GM19351 (cell line): ENCODE results near the gene MRPL4.
"Not testable (repeated sequence)": the region's sequence is repeated elsewhere in the genome, so short reads cannot be mapped to it uniquely, and the experiment has no call there.

ENCODE experiments used
- ATAC-seq: cut with Tn5 transposase; IDR thresholded peaks from one replicate; pipeline ENCODE4 v1.9.1; 2021; ENCODE audit warnings: mild to moderate bottlenecking, moderate library complexity; ENCODE audit not compliant: unreplicated experiment

The MRPL4 gene

DNA sequence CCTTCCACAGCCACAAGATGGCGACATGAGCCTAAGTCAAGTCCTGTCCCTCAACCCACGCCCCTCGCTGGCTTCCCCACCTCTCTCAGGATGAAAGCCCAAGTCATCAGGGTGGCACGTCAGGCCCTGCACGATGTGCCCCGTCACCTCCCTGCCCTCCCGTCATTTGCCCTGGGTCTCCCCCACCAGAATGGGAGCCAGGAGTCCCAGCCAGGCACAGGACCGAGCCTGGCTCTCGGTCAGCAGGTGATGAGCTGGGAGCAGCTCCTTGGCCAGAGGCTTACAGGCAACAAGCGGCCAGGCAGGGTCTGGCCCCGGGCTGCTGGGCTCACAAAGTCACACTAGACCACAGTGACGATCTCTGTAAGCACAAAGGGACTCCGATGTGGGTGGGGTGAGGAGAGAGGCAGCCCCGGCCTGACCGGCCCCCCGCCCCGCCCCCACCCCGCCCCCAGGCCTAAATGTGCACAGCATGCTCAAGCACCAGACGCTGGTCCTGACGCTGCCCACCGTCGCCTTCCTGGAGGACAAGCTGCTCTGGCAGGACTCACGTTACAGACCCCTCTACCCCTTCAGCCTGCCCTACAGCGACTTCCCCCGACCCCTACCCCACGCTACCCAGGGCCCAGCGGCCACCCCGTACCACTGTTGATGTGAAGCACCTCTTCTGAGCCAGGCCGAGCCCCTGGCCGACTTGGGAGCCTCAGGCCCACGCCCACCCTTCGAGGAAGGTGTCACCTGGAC lies 7.3 kb downstream of the MRPL4 start:
- no peak for ATAC-seq

- no peak for ATAC-seq
Observed at GRCh38 chr19:10260141-10260584, 8.1 kb downstream of the MRPL4 start.

- no peak for ATAC-seq
Observed at GRCh38 chr19:10262771-10263170, 10.8 kb downstream of the MRPL4 start.

DNA sequence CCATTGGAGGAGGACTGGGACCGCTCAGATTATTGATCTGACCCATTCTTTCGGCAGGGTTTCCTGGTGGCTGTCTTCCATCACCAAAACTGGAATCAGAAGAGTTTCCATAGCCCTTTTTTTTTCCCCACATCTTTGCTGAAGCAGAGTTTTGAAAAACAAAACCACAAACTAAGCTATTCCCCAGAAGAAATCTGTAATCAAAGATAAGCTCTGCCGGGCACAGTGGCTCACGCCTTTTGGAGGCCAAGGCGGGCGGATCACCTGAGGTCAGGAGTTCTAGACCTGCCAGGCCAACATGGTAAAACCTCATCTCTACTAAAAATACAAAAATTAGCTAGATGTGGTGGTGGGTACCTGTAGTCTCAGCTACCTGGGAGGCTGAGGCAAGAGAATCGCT lies 14.7 kb downstream of the MRPL4 start:
- no peak for ATAC-seq

DNA sequence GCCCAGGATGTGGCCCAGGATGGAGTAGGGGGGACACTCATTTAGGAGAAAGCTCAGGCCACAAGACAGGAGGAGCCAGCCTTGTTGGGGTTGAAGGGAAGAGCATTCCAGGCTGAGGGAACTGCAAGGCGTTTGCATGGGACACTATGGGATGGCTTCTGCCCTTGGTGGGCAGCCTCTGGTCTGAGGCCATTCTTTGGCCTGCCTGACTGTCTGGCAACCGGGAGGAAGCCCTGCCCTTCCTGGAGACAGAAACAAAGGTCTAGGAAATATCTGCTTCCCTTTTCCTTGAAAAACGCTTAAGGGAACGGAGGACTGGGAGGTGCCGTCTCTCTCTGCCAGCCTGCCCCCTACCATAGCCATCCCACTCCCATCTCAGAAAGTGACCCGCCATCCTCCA lies 16.1 kb downstream of the MRPL4 start:
- no peak for ATAC-seq

DNA sequence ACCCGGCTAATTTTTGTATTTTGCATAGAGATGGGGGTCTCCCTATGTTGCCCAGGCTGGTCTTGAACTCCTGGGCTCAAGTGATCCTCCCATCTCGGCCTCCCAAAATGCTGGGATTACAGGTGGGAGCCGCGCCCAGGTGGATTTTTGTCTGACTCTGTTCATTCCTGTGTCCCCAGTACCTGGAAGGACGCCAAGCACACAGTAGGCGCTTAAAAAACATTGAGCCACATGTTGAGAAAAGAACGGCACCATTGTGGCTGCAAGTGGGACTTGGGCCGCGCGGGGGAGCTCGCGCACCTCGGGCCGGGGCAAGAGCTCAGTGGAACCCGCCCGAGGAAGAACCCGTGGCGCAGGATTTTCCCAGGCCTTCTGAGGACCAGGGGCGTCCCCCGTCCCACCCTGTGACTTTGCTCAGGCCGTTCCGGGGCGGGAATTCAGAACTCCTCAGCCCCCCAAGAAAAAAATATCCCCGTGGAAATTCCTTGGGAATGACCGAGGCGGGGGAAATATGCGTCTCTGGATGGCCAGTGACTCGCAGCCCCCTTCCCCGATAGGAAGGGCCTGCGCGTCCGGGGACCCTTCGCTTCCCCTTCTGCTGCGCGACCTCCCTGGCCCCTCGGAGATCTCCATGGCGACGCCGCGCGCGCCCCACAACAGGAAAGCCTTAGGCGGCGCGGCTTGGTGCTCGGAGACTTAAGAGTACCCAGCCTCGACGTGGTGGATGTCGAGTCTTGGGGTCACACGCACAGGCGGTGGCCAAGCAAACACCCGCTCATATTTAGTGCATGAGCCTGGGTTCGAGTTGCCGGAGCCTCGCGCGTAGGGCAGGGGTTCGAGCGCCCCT lies 17.5 kb downstream of the MRPL4 start:
- no peak for ATAC-seq

DNA sequence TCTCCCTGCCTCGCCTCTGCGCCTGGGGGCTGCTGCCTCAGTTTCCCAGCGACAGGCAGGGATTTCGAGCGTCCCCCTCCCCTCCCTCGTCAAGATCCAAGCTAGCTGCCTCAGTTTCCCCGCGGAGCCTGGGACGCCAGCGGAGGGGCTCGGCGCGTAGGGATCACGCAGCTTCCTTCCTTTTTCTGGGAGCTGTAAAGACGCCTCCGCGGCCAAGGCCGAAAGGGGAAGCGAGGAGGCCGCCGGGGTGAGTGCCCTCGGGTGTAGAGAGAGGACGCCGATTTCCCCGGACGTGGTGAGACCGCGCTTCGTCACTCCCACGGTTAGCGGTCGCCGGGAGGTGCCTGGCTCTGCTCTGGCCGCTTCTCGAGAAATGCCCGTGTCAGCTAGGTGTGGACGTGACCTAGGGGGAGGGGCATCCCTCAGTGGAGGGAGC lies 18.2 kb downstream of the MRPL4 start:
- ATAC-seq = peak; percentile 43

DNA sequence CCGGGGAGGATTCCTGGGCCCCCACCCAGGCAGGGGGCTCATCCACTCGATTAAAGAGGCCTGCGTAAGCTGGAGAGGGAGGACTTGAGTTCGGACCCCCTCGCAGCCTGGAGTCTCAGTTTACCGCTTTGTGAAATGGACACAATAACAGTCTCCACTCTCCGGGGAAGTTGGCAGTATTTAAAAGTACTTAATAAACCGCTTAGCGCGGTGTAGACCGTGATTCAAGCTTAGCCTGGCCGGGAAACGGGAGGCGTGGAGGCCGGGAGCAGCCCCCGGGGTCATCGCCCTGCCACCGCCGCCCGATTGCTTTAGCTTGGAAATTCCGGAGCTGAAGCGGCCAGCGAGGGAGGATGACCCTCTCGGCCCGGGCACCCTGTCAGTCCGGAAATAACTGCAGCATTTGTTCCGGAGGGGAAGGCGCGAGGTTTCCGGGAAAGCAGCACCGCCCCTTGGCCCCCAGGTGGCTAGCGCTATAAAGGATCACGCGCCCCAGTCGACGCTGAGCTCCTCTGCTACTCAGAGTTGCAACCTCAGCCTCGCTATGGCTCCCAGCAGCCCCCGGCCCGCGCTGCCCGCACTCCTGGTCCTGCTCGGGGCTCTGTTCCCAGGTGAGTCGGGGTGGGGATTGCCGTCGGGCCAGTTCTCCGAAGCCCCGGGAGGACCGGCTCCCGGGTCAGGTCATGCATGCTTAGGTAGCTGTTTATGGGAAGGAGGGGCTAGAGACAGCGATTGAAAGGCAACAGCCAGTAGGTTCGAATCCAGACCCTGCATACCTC lies 18.8 kb downstream of the MRPL4 start, which contains the start of gene ICAM1:
TSS of gene ICAM1 (plus strand) at position 505 of the 779 bp plus-strand sequence. CDS start at position 545, 40 bp downstream.
- ATAC-seq = peak; percentile 56

- no peak for ATAC-seq
Observed at GRCh38 chr19:10271543-10272086, 19.6 kb downstream of the MRPL4 start.

DNA sequence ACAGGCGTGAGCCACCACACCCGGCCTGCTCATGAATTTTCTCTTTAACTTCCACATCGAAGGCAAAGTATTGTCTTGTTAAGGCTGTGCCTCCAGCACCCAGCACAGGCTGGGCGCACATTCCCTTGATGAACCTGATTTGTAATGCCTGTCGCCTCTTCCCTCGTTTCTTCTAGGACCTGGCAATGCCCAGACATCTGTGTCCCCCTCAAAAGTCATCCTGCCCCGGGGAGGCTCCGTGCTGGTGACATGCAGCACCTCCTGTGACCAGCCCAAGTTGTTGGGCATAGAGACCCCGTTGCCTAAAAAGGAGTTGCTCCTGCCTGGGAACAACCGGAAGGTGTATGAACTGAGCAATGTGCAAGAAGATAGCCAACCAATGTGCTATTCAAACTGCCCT lies 22.6 kb downstream of the MRPL4 start:
- ATAC-seq = no peak

DNA sequence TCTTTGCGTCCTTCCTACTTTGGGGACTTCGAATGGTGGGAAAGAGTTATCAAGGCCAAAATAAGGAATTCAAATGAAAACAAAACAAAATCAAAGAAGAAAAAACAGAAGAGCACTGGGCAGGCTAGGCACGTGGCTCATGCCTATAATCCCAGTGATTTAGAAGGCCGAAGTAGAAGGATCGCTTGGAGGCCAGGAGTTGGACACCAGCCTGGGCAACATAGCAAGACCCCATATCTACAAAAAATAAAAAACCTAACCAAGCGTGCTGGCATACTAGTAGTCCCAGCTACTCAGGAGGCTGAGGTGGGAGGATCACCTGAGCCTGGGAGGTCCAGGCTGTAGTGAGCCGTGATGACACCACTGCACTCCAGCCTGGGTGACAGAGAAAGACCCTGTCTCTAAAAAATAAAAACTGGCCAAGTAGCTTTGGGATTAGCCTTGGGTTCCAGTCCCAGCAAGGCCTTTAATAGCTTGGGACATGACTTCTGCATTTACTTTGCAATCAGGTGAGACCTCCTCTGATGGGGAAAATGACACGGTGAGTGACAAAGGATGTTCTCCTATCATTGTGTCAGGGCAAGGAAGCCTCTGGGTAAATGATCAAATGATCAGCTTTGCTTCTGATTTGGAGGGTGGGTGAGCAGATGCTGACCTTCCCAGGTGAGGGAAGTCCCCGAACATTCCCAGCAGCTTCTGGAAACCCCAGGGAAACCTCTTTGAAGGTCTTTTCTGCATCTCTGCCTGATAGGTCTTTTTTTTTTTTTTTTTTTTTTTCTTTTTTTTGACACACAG lies 26.0 kb downstream of the MRPL4 start:
- ATAC-seq = no peak

- ATAC-seq = no peak
Observed at GRCh38 chr19:10278935-10279334, 26.9 kb downstream of the MRPL4 start.

GRCh38 chr19:10279737-10280442 lies 27.9 kb downstream of the MRPL4 start:
- ATAC-seq = no peak

GRCh38 chr19:10282043-10282442 lies 30.0 kb downstream of the MRPL4 start:
- not testable (repeated sequence) for ATAC-seq

GRCh38 chr19:10283301-10284064 lies 31.5 kb downstream of the MRPL4 start:
- no peak for ATAC-seq

GRCh38 chr19:10284065-10284959 lies 32.3 kb downstream of the MRPL4 start:
- ATAC-seq = no peak

- no peak for ATAC-seq
Observed at GRCh38 chr19:10284960-10285278, 32.9 kb downstream of the MRPL4 start.

DNA sequence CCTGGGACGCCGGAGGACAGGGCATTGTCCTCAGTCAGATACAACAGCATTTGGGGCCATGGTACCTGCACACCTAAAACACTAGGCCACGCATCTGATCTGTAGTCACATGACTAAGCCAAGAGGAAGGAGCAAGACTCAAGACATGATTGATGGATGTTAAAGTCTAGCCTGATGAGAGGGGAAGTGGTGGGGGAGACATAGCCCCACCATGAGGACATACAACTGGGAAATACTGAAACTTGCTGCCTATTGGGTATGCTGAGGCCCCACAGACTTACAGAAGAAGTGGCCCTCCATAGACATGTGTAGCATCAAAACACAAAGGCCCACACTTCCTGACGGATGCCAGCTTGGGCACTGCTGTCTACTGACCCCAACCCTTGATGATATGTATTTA lies 33.4 kb downstream of the MRPL4 start:
- ATAC-seq = no peak
